B cell (primary cell): ENCODE measurements around the gene BBIP1. TPM values are rescaled to one million over a fixed set of nuclear protein-coding genes. Genes with fewer than 3 reads are reported as not detected.

Experiments used
- ATAC-seq: fragments of 200-7000 bp; cut with Tn5 transposase; one replicate; pipeline ENCODE4 v1.10.0; 2021; ENCODE audit warnings: low read depth, mild to moderate bottlenecking, moderate number of reproducible peaks, moderate library complexity
- CTCF ChIA-PET: fragments of 350-600 bp; sonication (Branson Sonifier 250); formaldehyde crosslinking; loops from one replicate; lab custom pipeline; 2021; ENCODE audit warnings: antibody characterized with exemption, inconsistent platforms; lab: Charles Lee
- POLR2A ChIA-PET: fragments of 350-600 bp; sonication (Branson Sonifier 250); formaldehyde crosslinking; loops from one replicate; lab custom pipeline; 2021; ENCODE audit warnings: antibody characterized with exemption; lab: Charles Lee
- DNase-seq: peaks from one replicate; pipeline ENCODE4 v3.0.0; 2013
- H2AFZ ChIP-seq: 2 replicates; pipeline ENCODE4 v1.6.1; 2012; ENCODE audit warnings: mild to moderate bottlenecking, low read depth, low read length; ENCODE audit not compliant: insufficient read depth, poor library complexity, severe bottlenecking
- H3K27ac ChIP-seq, 2 donors: 1 replicate in 1 of 2; 2 replicates in 1 of 2; pipeline ENCODE4 v1.5.1; 2012 to 2013; ENCODE audit warnings: low read length in 2 of 2, mild to moderate bottlenecking in 2 of 2, moderate library complexity in 1 of 2
- H3K27me3 ChIP-seq, 4 experiments: fragments of 200-600 bp in 1 of 4; sonication (generic) in 1 of 4; replicated peaks in 1 of 4; 1 replicate in 2 of 4; 2 replicates in 2 of 4; pipeline versions ENCODE4 v1.6.1 to v1.7.0; 2013 to 2016; ENCODE audit warnings: low read length in 3 of 4, mild to moderate bottlenecking in 2 of 4, mixed read lengths in 1 of 4, moderate library complexity in 1 of 4; ENCODE audit not compliant: insufficient read depth in 4 of 4, control insufficient read depth in 3 of 4; ENCODE audit errors: control extremely low read depth in 1 of 4
- H3K36me3 ChIP-seq, 2 experiments: replicated peaks in 1 of 2; 1 replicate in 1 of 2; 2 replicates in 1 of 2; pipeline versions ENCODE4 v1.6.1 to v1.7.1; 2013; ENCODE audit warnings: low read length in 1 of 2; ENCODE audit not compliant: insufficient read depth in 2 of 2, control insufficient read depth in 1 of 2; ENCODE audit errors: control extremely low read depth in 1 of 2, extremely low read depth in 1 of 2
- H3K4me1 ChIP-seq, 2 donors: fragments of 200-600 bp in 1 of 2; sonication (generic) in 1 of 2; 1 replicate in 1 of 2; 2 replicates in 1 of 2; pipeline versions ENCODE4 v1.5.1 to v1.6.1; 2013 to 2017; ENCODE audit warnings: low read length in 2 of 2; ENCODE audit not compliant: control insufficient read depth in 2 of 2, insufficient read depth in 2 of 2
- H3K4me2 ChIP-seq: replicated peaks from 2 replicates; pipeline ENCODE3; 2012; ENCODE audit warnings: mild to moderate bottlenecking, low read depth, low read length; ENCODE audit not compliant: poor library complexity, severe bottlenecking
- H3K4me3 ChIP-seq, 5 experiments: fragments of 200-600 bp in 1 of 5; sonication (generic) in 1 of 5; 1 replicate in 3 of 5; 2 replicates in 2 of 5; pipeline versions ENCODE4 v1.5.1 to v1.7.0; 2011 to 2016; ENCODE audit warnings: low read length in 4 of 5, mild to moderate bottlenecking in 4 of 5, low read depth in 2 of 5, control low read depth in 1 of 5, moderate library complexity in 1 of 5; ENCODE audit not compliant: insufficient read depth in 1 of 5; ENCODE audit errors: control extremely low read depth in 1 of 5, extremely low read depth in 1 of 5
- H3K79me2 ChIP-seq: fragments of 200-600 bp; sonication (generic); one replicate; pipeline ENCODE4 v1.6.0; 2016; ENCODE audit warnings: low read length; ENCODE audit not compliant: control insufficient read depth, insufficient read depth
- H3K9ac ChIP-seq: fragments of 200-600 bp; sonication (generic); 2 replicates; pipeline ENCODE4 v1.6.1; 2017; ENCODE audit warnings: mild to moderate bottlenecking, low read length, moderate library complexity
- H3K9me3 ChIP-seq, 3 donors: one replicate each; pipeline versions ENCODE4 v1.6.1 to v1.7.1; 2013; ENCODE audit warnings: low read length in 2 of 3; ENCODE audit not compliant: control insufficient read depth in 2 of 3, insufficient read depth in 1 of 3; ENCODE audit errors: control extremely low read depth in 1 of 3
- H4K20me1 ChIP-seq: 2 replicates; pipeline ENCODE4 v1.6.0; 2012; ENCODE audit warnings: mild to moderate bottlenecking, low read length; ENCODE audit not compliant: insufficient read depth, control insufficient read depth, poor library complexity, severe bottlenecking
- H3K27ac Mint-ChIP-seq: one replicate; pipeline ENCODE4 v1.8.0; 2021; ENCODE audit warnings: mixed read lengths
- H3K27me3 Mint-ChIP-seq: one replicate; pipeline ENCODE4 v1.8.0; 2021; ENCODE audit warnings: mixed read lengths
- H3K4me1 Mint-ChIP-seq: one replicate; pipeline ENCODE4 v1.8.0; 2021; ENCODE audit warnings: mixed read lengths
- H3K4me3 Mint-ChIP-seq: one replicate; pipeline ENCODE4 v1.8.0; 2021; ENCODE audit warnings: mixed read lengths
- H3K9me3 Mint-ChIP-seq: one replicate; pipeline ENCODE4 v1.8.0; 2022; ENCODE audit warnings: mixed read lengths; ENCODE audit not compliant: insufficient read depth
- CTCF ChIP-seq: fragments of 200-600 bp; IDR thresholded peaks from one replicate; pipeline ENCODE4 v1.8.0; 2022; ENCODE audit warnings: antibody characterized with exemption, mild to moderate bottlenecking
- EZH2 ChIP-seq: IDR thresholded peaks from 2 replicates; pipeline ENCODE4 v1.6.1; 2012; ENCODE audit warnings: borderline replicate concordance, low read depth, mild to moderate bottlenecking, moderate library complexity, low read length; ENCODE audit not compliant: insufficient read depth, poor library complexity, severe bottlenecking
- WGBS: methylation state at CpG from one replicate; pipeline ENCODE4 v1.1.5; 2013; ENCODE audit warnings: missing lambda C conversion rate; ENCODE audit not compliant: insufficient coverage; 5-methylcytosine and 5-hydroxymethylcytosine counted together
- intact Hi-C: fragments of 100-400 bp; cut with micrococcal nuclease; formaldehyde crosslinking; loops from one replicate; pipeline ENCODE4 v1.10.0; 2022
- polyA plus RNA-seq: library from polyadenylated mRNA; depleted of rRNA; stranded (reverse); fragments of >200 nt; gene quantifications from 2 replicates; pipeline ENCODE4 v1.2.3, GENCODE V29; 2012
- total RNA-seq, 2 donors: library from RNA; stranded (reverse); fragments of 120-200 nt in 1 of 2; gene quantifications; 1 replicate in 1 of 2; 2 replicates in 1 of 2; pipeline versions ENCODE4 v1.2.3 to v1.2.4, GENCODE V29; 2013 to 2022

Gene BBIP1
- total and polyA plus RNA-seq, 2 donors (not counting 1 experiment from before 2014, with no cell fraction given): 10.6 to 46.1 TPM

GRCh38 chr10:110915035-110915434 lies 3.9 kb downstream of the BBIP1 start:
- Histone ChIP-seq H3K27ac (no peak overlapping the region), H3K27me3 (no peaks in the 10 kb centered on the region), H3K36me3 (peaks cover 4 to 9% of the 10 kb centered on the region in 2 experiments), H3K79me2 (peaks cover 14% of the 10 kb centered on the region), H4K20me1 (no peaks in the 10 kb centered on the region), H3K4me1 (peaks cover 7 to 16% of the 10 kb centered on the region in 2 donors), H3K9ac (no peak overlapping the region), H3K4me2 (no peak overlapping the region), H2AFZ (no peak overlapping the region), H3K4me3 (no peak overlapping the region), H3K9me3 (no peaks in the 10 kb centered on the region)
- TF ChIP-seq EZH2 (no peak), CTCF (no peak)
- POLR2A ChIA-PET: no interaction called here
- WGBS: 44% methylated on average over 3 of the region's 6 CpGs
- no peak overlapping the region for H3K4me3 Mint-ChIP-seq
- H3K4me1 Mint-ChIP-seq: peaks cover 24% of the 10 kb centered on the region
- CTCF ChIA-PET: no interaction called here
- ATAC-seq: no peak
- no peak overlapping the region for H3K27ac Mint-ChIP-seq
- DNase-seq: no peak
- no peaks in the 10 kb centered on the region for H3K9me3 Mint-ChIP-seq
- H3K27me3 Mint-ChIP-seq: no peaks in the 10 kb centered on the region
- intact Hi-C loops: no loop called here

GRCh38 chr10:110914431-110914830 lies 4.5 kb downstream of the BBIP1 start:
- Histone ChIP-seq H3K9me3 (no peaks in the 10 kb centered on the region), H3K4me3 (no peak overlapping the region), H3K4me2 (no peak overlapping the region), H4K20me1 (no peaks in the 10 kb centered on the region), H3K9ac (no peak overlapping the region), H3K36me3 (peaks cover 4 to 11% of the 10 kb centered on the region in 2 experiments), H2AFZ (no peak overlapping the region), H3K27ac (no peak overlapping the region), H3K4me1 (peaks cover 7 to 16% of the 10 kb centered on the region in 2 donors), H3K79me2 (peaks cover 13% of the 10 kb centered on the region), H3K27me3 (no peaks in the 10 kb centered on the region)
- Mint-ChIP-seq H3K4me1 (peaks cover 24% of the 10 kb centered on the region), H3K9me3 (no peaks in the 10 kb centered on the region), H3K4me3 (no peak overlapping the region), H3K27ac (no peak overlapping the region), H3K27me3 (no peaks in the 10 kb centered on the region)
- POLR2A ChIA-PET: no interaction called here
- intact Hi-C loops: no loop called here
- TF ChIP-seq EZH2 (no peak), CTCF (no peak)
- ATAC-seq: no peak
- DNase-seq: no peak
- 100% methylated on average over 1 of the region's 2 CpGs for WGBS
- CTCF ChIA-PET: no interaction called here
